Peyer's patch (tissue), 4 donors: ENCODE results near the gene INPP1.

Source experiments
- CTCF ChIP-seq, 6 experiments: fragments of 450-650 bp in 4 of 6; fragments of 200-600 bp in 2 of 6; sonication (generic) in 1 of 6; IDR thresholded peaks; one replicate each; pipeline ENCODE4 v1.5.1; 2017 to 2019; ENCODE audit warnings: antibody characterized with exemption in 6 of 6, mild to moderate bottlenecking in 3 of 6, moderate library complexity in 1 of 6
- POLR2A ChIP-seq, 2 donors: fragments of 450-650 bp; IDR thresholded peaks; one replicate each; pipeline ENCODE4 v1.5.1; 2017; ENCODE audit warnings: antibody characterized with exemption in 2 of 2, mild to moderate bottlenecking in 2 of 2, moderate library complexity in 2 of 2

DNA sequence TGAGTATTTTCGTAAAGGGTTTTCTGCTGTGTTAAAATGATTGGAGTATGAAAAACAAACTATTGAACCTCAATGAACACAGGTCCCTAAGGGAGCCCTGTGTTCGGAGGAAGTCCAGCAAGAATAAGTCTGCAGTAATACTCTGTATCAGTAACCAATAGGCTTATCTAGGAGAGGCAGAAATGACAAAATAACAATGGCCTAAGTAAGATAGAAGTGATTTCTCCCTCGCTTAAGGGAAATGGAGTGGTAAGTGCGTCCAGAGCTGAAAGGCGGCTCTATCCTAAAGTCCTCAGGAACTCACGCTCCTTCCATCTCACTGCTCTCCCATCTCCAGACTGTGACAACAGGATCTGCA lies 35.5 kb downstream of the INPP1 start:
- TF ChIP-seq CTCF (IDR thresholded peaks at IDR 0.05) (no peak), POLR2A (IDR thresholded peaks at IDR 0.05) (no peak)
